ENCODE data around the gene ZNF709. TPM values are rescaled to one million over a fixed set of nuclear protein-coding genes. Genes with fewer than 3 reads are reported as not detected.
"Not testable (repeated sequence)": the region's sequence is repeated elsewhere in the genome, so short reads cannot be mapped to it uniquely, and the experiment has no call there.

ZNF709 gene
- total and polyA plus RNA-seq, 2 donors from 2014 or later: 2.2 to 5.7 TPM

GRCh38 chr19:12495002-12495802 lies 10.6 kb upstream of the ZNF709 start:
- Histone ChIP-seq H3K4me3 (ENCODE audit: low read length in 3 of 3) (peak overlapping the region; percentile 80 to 83 (median 82)), H3K27me3 (ENCODE audit: control insufficient read depth, insufficient read depth, low read length) (no peaks in the 10 kb centered on the region), H3K27ac (ENCODE audit: low read depth in 2 of 2, low read length in 2 of 2) (peak overlapping the region; percentile 74 to 89), H3K4me1 (ENCODE audit: control insufficient read depth in 2 of 3, insufficient read depth in 2 of 3, low read depth in 1 of 3, low read length in 3 of 3) (peaks cover 0 to 4% (median 4%) of the 10 kb centered on the region in 3 donors), H3K9me3 (ENCODE audit: control insufficient read depth in 2 of 3, insufficient read depth in 1 of 3, low read length in 3 of 3) (no peaks in the 10 kb centered on the region), H3K36me3 (ENCODE audit: control insufficient read depth in 2 of 3, insufficient read depth in 3 of 3, low read length in 3 of 3) (no peaks in the 10 kb centered on the region), H3K9ac (ENCODE audit: low read length in 3 of 3) (peak overlapping the region; percentile 79 to 88 (median 82))
- FAIRE-seq (peak; percentile 98), DNase-seq (peak; percentile 97 to 98 (median 98))
- intact Hi-C loops (cut with DNase I): no loop called here
- peak; percentile 41 for TF ChIP-seq CTCF (IDR thresholded peaks at IDR 0.05; ENCODE audit: borderline replicate concordance, extremely low read depth, insufficient read depth)

DNA sequence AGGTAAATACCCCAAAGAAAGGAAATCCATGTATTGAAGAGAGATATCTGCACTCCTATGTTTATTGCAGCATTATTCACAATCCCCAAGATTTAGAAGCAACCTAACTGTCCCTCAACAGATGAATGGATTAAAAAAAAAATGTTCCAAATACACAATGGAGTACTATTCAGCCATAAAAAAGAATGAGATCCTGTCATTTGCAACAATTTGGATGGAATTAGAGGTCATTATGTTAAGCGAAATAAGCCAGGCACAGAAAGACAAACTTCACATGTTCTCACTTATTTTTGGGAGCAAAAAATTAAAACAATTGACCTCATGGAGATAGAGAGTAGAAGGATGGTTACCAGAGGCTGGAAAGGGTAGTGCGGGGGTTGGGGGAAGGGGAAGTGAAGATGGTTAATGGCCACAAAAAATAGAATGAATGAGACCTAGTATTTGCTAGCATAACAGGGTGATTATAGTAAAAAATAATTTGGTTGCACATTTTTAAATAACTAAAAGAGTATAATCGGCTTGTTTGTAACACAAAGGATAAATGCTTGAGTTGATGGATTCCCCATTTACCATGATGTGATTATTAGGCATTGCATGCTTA lies 9.7 kb upstream of the ZNF709 start:
- Histone ChIP-seq H3K36me3 (ENCODE audit: control insufficient read depth in 2 of 3, insufficient read depth in 3 of 3, low read length in 3 of 3) (no peaks in the 10 kb centered on the region), H3K27me3 (ENCODE audit: control insufficient read depth, insufficient read depth, low read length) (no peaks in the 10 kb centered on the region), H3K27ac (ENCODE audit: low read depth in 2 of 2, low read length in 2 of 2) (no peak overlapping the region), H3K4me1 (ENCODE audit: control insufficient read depth in 2 of 3, insufficient read depth in 2 of 3, low read depth in 1 of 3, low read length in 3 of 3) (peaks cover 0 to 4% (median 4%) of the 10 kb centered on the region in 3 donors), H3K9ac (ENCODE audit: low read length in 3 of 3) (peak overlapping the region in 1 of 3 donors; percentile 88), H3K9me3 (ENCODE audit: control insufficient read depth in 2 of 3, insufficient read depth in 1 of 3, low read length in 3 of 3) (no peaks in the 10 kb centered on the region), H3K4me3 (ENCODE audit: low read length in 3 of 3) (peak overlapping the region in 2 of 3 donors; percentile 80 to 83)
- FAIRE-seq: no peak
- TF ChIP-seq CTCF (IDR thresholded peaks at IDR 0.05; ENCODE audit: borderline replicate concordance, extremely low read depth, insufficient read depth): no peak
- no peak for DNase-seq
- intact Hi-C loops (cut with DNase I): no loop called here

DNA sequence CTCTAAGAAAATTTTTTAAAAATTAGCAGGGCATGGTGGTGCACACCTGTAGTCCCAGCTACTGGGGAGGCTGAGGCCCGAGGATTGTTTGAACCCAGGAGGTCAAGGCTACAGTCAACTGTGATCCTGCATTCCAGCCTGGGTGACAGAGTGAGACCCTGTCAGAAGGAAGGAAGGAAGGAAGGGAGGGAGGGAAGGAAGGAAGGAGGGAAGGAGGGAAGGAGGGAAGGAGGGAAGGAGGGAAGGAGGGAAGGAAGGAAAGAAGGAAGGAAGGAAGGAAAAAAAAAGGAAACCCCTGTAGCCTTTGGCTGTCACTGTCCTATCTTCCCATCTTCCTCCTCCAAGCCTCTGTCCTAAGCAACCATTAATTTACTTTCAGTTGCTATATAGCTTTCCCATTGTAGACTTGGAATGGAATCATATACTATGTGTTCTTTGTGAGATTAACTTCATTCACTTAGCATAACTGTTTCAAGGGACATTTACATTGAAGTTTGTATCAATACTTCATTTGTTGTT lies 1.7 kb upstream of the ZNF709 start:
- DNase-seq; H3K36me3 ChIP-seq (ENCODE audit: control insufficient read depth in 2 of 3, insufficient read depth in 3 of 3, low read length in 3 of 3); H3K4me3 ChIP-seq (ENCODE audit: low read length in 3 of 3); H3K9me3 ChIP-seq (ENCODE audit: control insufficient read depth in 2 of 3, insufficient read depth in 1 of 3, low read length in 3 of 3); intact Hi-C loops (cut with DNase I); H3K9ac ChIP-seq (ENCODE audit: low read length in 3 of 3); H3K27me3 ChIP-seq (ENCODE audit: control insufficient read depth, insufficient read depth, low read length); FAIRE-seq; H3K27ac ChIP-seq (ENCODE audit: low read depth in 2 of 2, low read length in 2 of 2): not testable (repeated sequence)
- peaks cover 0 to 13% (median 3%) of the 10 kb centered on the region in 3 donors for H3K4me1 ChIP-seq (ENCODE audit: control insufficient read depth in 2 of 3, insufficient read depth in 2 of 3, low read depth in 1 of 3, low read length in 3 of 3)

DNA sequence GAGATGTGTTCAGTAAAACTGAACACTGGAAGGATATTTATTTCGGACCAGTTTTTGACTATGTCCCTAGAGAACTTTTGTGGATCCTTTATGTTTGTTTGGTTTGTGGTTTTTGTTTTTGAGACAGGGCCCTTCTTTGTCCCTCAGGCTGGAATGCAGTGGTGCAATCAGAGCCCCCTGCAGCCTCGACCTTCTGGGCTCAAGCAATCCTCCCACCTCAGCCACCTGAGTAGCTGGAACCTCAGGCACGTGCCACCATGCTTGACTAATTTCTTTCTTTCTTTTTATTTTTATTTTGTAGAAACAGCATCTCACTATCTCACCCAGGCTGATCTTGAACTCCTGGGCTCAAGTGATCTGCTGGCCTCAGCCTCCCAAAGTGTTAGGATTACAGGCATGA lies 955 bp upstream of the ZNF709 start:
- H3K36me3 ChIP-seq (ENCODE audit: control insufficient read depth in 2 of 3, insufficient read depth in 3 of 3, low read length in 3 of 3): no peaks in the 10 kb centered on the region
- H3K27ac ChIP-seq (ENCODE audit: low read depth in 2 of 2, low read length in 2 of 2): no peak overlapping the region
- no peak for TF ChIP-seq CTCF (IDR thresholded peaks at IDR 0.05; ENCODE audit: borderline replicate concordance, extremely low read depth, insufficient read depth)
- FAIRE-seq (no peak), DNase-seq (peak in 3 of 5 donors; percentile 23 to 44 (median 30))
- H3K9me3 ChIP-seq (ENCODE audit: control insufficient read depth in 2 of 3, insufficient read depth in 1 of 3, low read length in 3 of 3): no peaks in the 10 kb centered on the region
- H3K4me1 ChIP-seq (ENCODE audit: control insufficient read depth in 2 of 3, insufficient read depth in 2 of 3, low read depth in 1 of 3, low read length in 3 of 3): peaks cover 0 to 13% (median 3%) of the 10 kb centered on the region in 3 donors
- intact Hi-C loops (cut with DNase I): no loop called here
- peak overlapping the region in 1 of 3 donors; percentile 87 for H3K4me3 ChIP-seq (ENCODE audit: low read length in 3 of 3)
- no peak overlapping the region for H3K9ac ChIP-seq (ENCODE audit: low read length in 3 of 3)
- no peaks in the 10 kb centered on the region for H3K27me3 ChIP-seq (ENCODE audit: control insufficient read depth, insufficient read depth, low read length)

Measured in kidney (tissue), 14 donors.